Stomach (tissue), 4 donors: ENCODE data around the gene PGA4.
"Not testable (repeated sequence)": the region's sequence is repeated elsewhere in the genome, so short reads cannot be mapped to it uniquely, and the experiment has no call there.

Source experiments
- CTCF ChIP-seq, 7 experiments: fragments of 450-650 bp in 4 of 7; fragments of 200-600 bp in 3 of 7; sonication (generic) in 3 of 7; IDR thresholded peaks; one replicate each; pipeline ENCODE4 v1.5.1; 2016 to 2019; ENCODE audit warnings: antibody characterized with exemption in 7 of 7, control low read depth in 2 of 7, mild to moderate bottlenecking in 1 of 7
- EP300 ChIP-seq: sonication (generic); formaldehyde crosslinking; IDR thresholded peaks from one replicate; pipeline ENCODE4 v1.6.1; 2017; ENCODE audit warnings: antibody characterized with exemption
- POLR2A ChIP-seq, 4 donors: fragments of 450-650 bp; IDR thresholded peaks; one replicate each; pipeline ENCODE4 v1.6.1; 2016; ENCODE audit warnings: antibody characterized with exemption in 4 of 4, control low read depth in 2 of 4, mild to moderate bottlenecking in 1 of 4, moderate library complexity in 1 of 4

DNA sequence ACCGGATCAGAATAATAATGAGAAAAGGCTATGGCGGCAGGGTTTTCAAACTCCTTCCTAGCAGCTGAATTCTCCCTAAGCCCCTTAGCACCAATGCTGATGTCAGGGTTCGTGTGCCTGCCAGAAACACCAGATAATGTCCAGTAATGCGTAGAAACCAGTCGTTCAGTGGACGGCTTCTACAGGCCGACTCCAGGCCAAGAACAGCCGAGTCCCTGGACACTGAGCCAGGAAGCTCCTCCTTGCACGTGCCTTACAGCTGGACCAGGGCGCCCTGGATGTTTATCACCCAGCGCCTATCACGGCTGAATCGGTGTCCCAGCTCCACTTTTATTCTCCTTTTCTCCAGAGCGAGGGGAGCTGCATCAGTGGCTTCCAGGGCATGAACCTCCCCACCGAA, 8.9 kb downstream of the PGA4 start:
- not testable (repeated sequence) for TF ChIP-seq CTCF (IDR thresholded peaks at IDR 0.05); POLR2A (IDR thresholded peaks at IDR 0.05); EP300
